ENCODE data around the gene TMEM121B.

Gene TMEM121B

DNA sequence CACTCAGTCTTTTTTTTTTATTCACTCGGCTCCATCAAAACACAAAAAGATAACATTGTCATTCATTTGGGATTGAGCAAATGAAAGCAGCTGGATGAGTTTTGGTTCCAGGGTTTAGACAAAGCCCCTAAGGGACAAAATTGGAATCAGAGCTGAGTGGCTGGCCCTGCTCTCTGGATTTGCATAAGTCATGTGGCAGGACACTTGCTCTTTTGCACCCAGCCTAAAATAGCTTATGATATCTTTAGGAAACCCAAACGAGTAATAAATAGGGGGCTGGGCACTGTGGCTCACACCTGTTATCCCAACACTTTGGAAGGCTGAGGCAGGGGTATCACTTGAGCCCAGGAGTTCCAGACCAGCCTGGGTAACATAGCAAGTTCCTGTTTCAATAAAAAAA is 11.0 kb upstream of the TMEM121B start:
- DNase-seq (ENCODE audit: low spot score): no peak
- TF ChIP-seq, protein P1, sequence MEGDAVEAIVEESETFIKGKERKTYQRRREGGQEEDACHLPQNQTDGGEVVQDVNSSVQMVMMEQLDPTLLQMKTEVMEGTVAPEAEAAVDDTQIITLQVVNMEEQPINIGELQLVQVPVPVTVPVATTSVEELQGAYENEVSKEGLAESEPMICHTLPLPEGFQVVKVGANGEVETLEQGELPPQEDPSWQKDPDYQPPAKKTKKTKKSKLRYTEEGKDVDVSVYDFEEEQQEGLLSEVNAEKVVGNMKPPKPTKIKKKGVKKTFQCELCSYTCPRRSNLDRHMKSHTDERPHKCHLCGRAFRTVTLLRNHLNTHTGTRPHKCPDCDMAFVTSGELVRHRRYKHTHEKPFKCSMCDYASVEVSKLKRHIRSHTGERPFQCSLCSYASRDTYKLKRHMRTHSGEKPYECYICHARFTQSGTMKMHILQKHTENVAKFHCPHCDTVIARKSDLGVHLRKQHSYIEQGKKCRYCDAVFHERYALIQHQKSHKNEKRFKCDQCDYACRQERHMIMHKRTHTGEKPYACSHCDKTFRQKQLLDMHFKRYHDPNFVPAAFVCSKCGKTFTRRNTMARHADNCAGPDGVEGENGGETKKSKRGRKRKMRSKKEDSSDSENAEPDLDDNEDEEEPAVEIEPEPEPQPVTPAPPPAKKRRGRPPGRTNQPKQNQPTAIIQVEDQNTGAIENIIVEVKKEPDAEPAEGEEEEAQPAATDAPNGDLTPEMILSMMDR (IDR thresholded peaks at IDR 0.05; ENCODE audit: extremely low read depth, insufficient read depth, missing control alignments): no peak

GRCh38 chr22:17131686-17132085 is 10.5 kb upstream of the TMEM121B start:
- no peak for DNase-seq (ENCODE audit: low spot score)
- TF ChIP-seq, protein P1 (IDR thresholded peaks at IDR 0.05; ENCODE audit: extremely low read depth, insufficient read depth, missing control alignments): no peak
- in situ Hi-C loops (cut with MboI; ENCODE audit: low pct_unique_long_range_greater_than_20kb, low sequenced_read_pairs, unreplicated experiment): no loop called here

More for the DNA sequence above, 11.0 kb upstream of the TMEM121B start:
- in situ Hi-C loops (cut with MboI; ENCODE audit: low pct_unique_long_range_greater_than_20kb, low sequenced_read_pairs, unreplicated experiment): no loop called here

- in situ Hi-C loops (cut with MboI; ENCODE audit: low pct_unique_long_range_greater_than_20kb, low sequenced_read_pairs, unreplicated experiment): no loop called here
- TF ChIP-seq, protein P1 (IDR thresholded peaks at IDR 0.05; ENCODE audit: extremely low read depth, insufficient read depth, missing control alignments): no peak
- no peak for DNase-seq (ENCODE audit: low spot score)
Measured at GRCh38 chr22:17130199-17130598, 9.0 kb upstream of the TMEM121B start.

- in situ Hi-C loops (cut with MboI; ENCODE audit: low pct_unique_long_range_greater_than_20kb, low sequenced_read_pairs, unreplicated experiment): no loop called here
- DNase-seq (ENCODE audit: low spot score): no peak
- TF ChIP-seq, protein P1 (IDR thresholded peaks at IDR 0.05; ENCODE audit: extremely low read depth, insufficient read depth, missing control alignments): no peak
Measured at GRCh38 chr22:17120711-17121232, 388 bp downstream of the TMEM121B start.

GRCh38 chr22:17120281-17120680 is 879 bp downstream of the TMEM121B start:
- TF ChIP-seq, protein P1 (IDR thresholded peaks at IDR 0.05; ENCODE audit: extremely low read depth, insufficient read depth, missing control alignments): no peak
- DNase-seq (ENCODE audit: low spot score): peak; percentile 81
- in situ Hi-C loops (cut with MboI; ENCODE audit: low pct_unique_long_range_greater_than_20kb, low sequenced_read_pairs, unreplicated experiment): no loop called here

- TF ChIP-seq, protein P1 (IDR thresholded peaks at IDR 0.05; ENCODE audit: extremely low read depth, insufficient read depth, missing control alignments): peak; percentile 30
- no peak for DNase-seq (ENCODE audit: low spot score)
- in situ Hi-C loops (cut with MboI; ENCODE audit: low pct_unique_long_range_greater_than_20kb, low sequenced_read_pairs, unreplicated experiment): no loop called here
Measured at GRCh38 chr22:17119481-17120202, 1.5 kb downstream of the TMEM121B start.
